ENCODE results near the gene CEP68.

GRCh38 chr2:65128297-65129190 lies 72.3 kb downstream of the CEP68 start:
- no peak for TF ChIP-seq SIN3A (IDR thresholded peaks at IDR 0.05; ENCODE audit: low read depth)
- no peak for TF ChIP-seq CTCF (IDR thresholded peaks at IDR 0.05 in 2 of 3, conservative IDR thresholded peaks at IDR 0.05 in 1 of 3; ENCODE audit: borderline replicate concordance in 1 of 3, insufficient read depth in 1 of 3, low read depth in 2 of 3, low read length in 2 of 3)
